GM19438 (cell line): ENCODE data around the gene CXXC4.

Experiments used
- ATAC-seq: cut with Tn5 transposase; IDR thresholded peaks from one replicate; pipeline ENCODE4 v1.9.1; 2021; ENCODE audit warnings: low read depth; ENCODE audit not compliant: unreplicated experiment

Gene CXXC4

GRCh38 chr4:104490096-104490769, 4.5 kb downstream of the CXXC4 start:
- peak; percentile 26 for ATAC-seq

- ATAC-seq, result no peak
Observed at GRCh38 chr4:104489731-104490095, 5.0 kb downstream of the CXXC4 start.

- no peak for ATAC-seq
Observed at GRCh38 chr4:104488151-104488550, 6.5 kb downstream of the CXXC4 start.

- ATAC-seq, result no peak
Observed at GRCh38 chr4:104486716-104487504, 7.8 kb downstream of the CXXC4 start.

- ATAC-seq, result no peak
Observed at GRCh38 chr4:104475652-104476051, 19.0 kb downstream of the CXXC4 start.

GRCh38 chr4:104472766-104473165, 21.9 kb downstream of the CXXC4 start:
- ATAC-seq, result no peak

GRCh38 chr4:104470770-104471169, 23.9 kb downstream of the CXXC4 start:
- no peak for ATAC-seq

GRCh38 chr4:104469794-104470193, 24.9 kb downstream of the CXXC4 start:
- ATAC-seq, result no peak

GRCh38 chr4:104465619-104466018, 29.1 kb downstream of the CXXC4 start:
- no peak for ATAC-seq

- ATAC-seq, result no peak
Observed at GRCh38 chr4:104465201-104465600, 29.5 kb downstream of the CXXC4 start.

- no peak for ATAC-seq
Observed at GRCh38 chr4:104462641-104463040, 32.1 kb downstream of the CXXC4 start.

- ATAC-seq, result peak; percentile 69
Observed at GRCh38 chr4:104457308-104457981, 37.2 kb downstream of the CXXC4 start.

- no peak for ATAC-seq
Observed at GRCh38 chr4:104451573-104451972, 43.1 kb downstream of the CXXC4 start.

GRCh38 chr4:104449537-104449936, 45.2 kb downstream of the CXXC4 start:
- no peak for ATAC-seq

GRCh38 chr4:104447294-104447693, 47.4 kb downstream of the CXXC4 start:
- no peak for ATAC-seq

- ATAC-seq, result no peak
Observed at GRCh38 chr4:104446431-104447278, 48.0 kb downstream of the CXXC4 start.

GRCh38 chr4:104444685-104445084, 50.0 kb downstream of the CXXC4 start:
- no peak for ATAC-seq

GRCh38 chr4:104436542-104436941, 58.2 kb downstream of the CXXC4 start:
- ATAC-seq, result no peak

GRCh38 chr4:104429150-104429741, 65.4 kb downstream of the CXXC4 start:
- no peak for ATAC-seq

- no peak for ATAC-seq
Observed at GRCh38 chr4:104425948-104426347, 68.7 kb downstream of the CXXC4 start.
